D721Med (cell line): ENCODE results near the gene CD180.
A peak's percentile ranks its signal among the peaks of the same experiment; 100 is the strongest.

ENCODE experiments used
- DNase-seq: peaks from one replicate; pipeline ENCODE4 v3.0.0; 2011; ENCODE audit warnings: low spot score; ENCODE audit not compliant: insufficient read length
- FAIRE-seq: peaks from 2 replicates; lab custom pipeline; 2011; peaks lifted over from hg19 to GRCh38; lab: Jason Lieb, UNC
- TF ChIP-seq, protein P1 (sequence below): IDR thresholded peaks from 2 replicates; pipeline ENCODE4 v1.5.1; 2012; ENCODE audit warnings: mild to moderate bottlenecking, control low read depth; ENCODE audit not compliant: insufficient read depth; ENCODE audit errors: missing control alignments

CD180 gene

DNA sequence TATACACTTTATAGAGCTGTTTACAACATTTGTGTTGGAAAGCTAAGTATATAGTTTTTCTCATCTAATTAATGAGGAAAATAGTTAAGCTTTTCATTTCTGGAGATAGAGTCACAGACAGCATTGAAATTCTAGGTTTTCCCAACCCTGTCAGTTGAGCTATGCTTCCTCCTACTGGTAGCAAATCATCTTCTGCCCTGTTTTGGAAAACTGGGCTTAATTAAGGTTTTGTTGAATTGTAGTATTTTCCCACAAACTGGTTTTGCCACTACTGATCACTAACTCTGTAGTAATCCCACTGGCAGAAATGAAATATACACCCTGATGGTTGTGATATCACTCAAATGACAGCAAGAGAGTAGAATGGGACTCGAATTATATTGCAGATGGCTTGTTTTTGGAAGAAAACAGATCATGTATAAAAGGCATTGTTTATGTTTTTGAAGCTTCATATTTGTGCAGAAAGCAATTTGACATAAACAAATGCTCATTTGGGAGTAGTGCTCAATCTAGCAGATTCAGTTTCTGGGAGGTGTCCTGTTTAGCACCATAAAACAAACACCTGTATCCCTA, 46.6 kb downstream of the CD180 start:
- FAIRE-seq = no peak
- TF ChIP-seq, protein P1, sequence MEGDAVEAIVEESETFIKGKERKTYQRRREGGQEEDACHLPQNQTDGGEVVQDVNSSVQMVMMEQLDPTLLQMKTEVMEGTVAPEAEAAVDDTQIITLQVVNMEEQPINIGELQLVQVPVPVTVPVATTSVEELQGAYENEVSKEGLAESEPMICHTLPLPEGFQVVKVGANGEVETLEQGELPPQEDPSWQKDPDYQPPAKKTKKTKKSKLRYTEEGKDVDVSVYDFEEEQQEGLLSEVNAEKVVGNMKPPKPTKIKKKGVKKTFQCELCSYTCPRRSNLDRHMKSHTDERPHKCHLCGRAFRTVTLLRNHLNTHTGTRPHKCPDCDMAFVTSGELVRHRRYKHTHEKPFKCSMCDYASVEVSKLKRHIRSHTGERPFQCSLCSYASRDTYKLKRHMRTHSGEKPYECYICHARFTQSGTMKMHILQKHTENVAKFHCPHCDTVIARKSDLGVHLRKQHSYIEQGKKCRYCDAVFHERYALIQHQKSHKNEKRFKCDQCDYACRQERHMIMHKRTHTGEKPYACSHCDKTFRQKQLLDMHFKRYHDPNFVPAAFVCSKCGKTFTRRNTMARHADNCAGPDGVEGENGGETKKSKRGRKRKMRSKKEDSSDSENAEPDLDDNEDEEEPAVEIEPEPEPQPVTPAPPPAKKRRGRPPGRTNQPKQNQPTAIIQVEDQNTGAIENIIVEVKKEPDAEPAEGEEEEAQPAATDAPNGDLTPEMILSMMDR = peak; percentile 75
- DNase-seq = no peak

DNA sequence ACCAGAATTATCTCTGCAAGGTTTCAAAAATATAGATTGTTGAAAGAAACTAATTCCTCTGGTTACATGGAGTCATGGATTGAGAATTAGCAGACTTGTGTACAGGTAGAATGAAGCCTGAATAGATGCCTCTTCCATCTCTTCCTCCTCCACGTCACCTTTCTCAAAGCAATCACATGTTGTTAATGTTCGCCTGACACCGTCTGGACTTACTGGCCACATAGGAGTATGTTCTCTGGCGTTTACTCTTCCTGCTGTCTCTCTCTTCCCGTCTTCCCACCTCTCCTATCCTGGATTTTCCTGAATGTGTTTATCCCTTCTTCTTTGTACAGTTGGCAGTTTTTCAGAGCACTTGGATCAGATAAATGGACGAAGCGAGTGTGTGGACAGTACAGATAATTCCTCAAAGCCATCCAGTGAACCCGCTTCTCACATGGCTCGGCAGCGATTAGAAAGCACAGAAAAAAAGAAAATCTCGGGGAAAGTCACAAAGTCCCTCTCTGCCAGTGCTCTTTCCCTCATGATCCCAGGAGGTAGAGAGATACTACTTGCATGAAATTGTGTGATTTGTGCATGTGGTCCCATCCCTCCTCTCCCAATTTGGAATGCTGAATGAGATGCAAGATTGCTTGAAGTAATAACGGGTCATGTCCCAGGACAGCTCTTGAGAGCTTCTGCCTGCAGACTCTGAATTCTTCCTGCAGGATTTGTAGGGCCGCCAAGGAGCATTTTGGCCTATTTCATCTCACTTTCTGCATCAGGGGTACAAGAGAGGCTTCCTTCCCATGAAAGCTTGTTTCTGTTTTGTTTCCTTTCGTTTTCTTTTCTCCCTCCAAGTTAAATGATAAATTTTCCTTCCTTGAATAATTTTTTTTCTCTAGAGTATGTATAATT, 47.3 kb downstream of the CD180 start:
- FAIRE-seq (no peak), DNase-seq (no peak)
- TF ChIP-seq, protein P1 = no peak

DNA sequence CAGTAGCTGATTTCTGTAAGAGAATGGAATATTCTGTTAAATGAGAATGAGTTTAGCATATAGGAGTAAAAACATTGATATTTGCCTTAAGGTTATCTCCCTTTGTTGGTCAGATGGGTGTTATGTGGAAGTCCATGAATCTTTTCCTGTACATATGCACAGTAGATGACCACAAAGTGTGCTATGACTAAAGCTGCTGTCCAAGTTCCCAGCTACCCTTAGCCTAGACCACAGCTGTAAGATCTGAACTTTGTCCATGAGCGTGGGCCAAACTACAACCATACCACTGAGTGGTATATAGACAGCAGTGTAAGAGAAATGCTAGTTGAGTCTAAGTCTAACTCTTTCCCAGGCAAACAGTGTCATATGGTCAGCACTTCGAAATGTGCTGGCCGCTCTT, 48.8 kb downstream of the CD180 start:
- DNase-seq (no peak), FAIRE-seq (no peak)
- TF ChIP-seq, protein P1 = no peak

DNA sequence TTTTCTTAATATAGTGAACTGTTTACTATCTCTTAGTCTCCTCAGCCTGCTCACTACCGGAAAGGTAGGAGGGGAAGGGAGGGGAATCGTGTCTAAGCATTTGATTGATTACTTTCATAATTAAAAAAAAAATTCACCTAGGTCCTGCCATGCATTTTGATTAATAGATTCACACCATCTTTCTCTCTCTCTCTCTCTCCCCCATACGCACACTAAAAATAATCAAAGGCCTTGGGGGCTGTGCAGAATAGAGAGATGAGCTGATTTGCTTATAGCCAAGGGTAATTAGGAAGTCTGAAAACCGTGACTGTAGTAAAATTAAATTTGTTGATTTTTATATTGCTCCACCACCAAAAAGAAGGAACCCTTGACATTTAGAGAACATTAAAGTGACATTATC, 49.6 kb downstream of the CD180 start:
- DNase-seq (no peak), FAIRE-seq (no peak)
- TF ChIP-seq, protein P1 = no peak

DNA sequence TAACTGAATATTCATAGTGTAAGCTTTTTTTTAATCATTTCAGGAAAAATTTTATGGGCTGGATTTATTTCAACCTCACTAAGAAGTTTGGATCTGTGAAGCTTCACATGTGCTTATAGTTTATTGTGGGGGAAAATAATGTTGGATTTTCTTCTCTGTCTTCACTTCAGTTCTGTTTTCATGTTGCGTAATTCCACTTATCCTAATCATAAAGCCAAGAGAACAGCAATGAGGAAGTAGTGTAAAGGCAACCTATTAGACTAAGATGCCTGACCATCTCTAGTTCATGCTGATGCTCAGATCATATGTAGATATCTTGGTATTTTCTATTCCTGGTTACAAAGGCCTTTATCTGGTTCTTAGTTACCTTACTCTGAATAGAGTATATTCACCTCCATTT, 50.0 kb downstream of the CD180 start:
- TF ChIP-seq, protein P1 = no peak
- FAIRE-seq (no peak), DNase-seq (no peak)

DNA sequence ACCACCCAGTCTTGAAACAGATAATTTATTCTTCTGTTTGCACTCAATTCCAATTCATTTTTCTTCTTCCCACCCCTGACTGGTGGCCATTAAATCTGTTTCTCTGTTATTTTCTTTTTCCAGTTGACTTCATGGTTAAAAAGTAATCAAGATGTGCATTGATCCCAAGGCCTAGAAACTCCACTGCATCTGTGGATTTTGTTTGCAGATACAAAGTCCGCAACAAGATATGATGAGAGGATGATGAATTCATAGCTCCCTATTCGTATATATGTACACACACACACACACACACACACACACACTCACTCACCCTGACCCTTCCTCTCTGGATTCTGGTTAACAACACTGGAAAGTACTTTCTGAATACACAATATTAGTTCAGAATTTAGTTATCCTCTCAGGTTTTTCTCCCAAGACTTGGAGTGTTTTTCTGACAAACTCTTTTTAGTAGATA, 52.4 kb downstream of the CD180 start:
- TF ChIP-seq, protein P1 = no peak
- DNase-seq (no peak), FAIRE-seq (no peak)

DNA sequence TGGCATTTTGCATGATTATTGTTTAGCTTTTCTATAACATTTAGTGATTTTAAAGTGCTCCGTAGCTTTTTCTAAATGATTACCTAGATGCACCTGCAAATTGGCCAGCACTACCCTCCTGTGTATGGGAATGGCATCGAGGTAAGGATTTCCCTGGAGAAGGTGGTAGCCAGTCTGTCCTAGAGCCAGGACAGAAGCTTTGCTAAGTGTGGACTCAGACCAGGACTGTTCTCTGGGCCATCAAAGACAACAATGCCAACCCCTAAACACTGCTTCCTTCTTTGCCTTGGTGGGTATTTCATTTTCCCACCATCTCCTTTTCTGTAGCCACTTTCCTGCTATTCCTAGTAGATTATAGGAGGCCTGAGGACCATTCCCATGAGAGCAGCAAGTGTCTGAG, 53.0 kb downstream of the CD180 start:
- TF ChIP-seq, protein P1 = no peak
- no peak for FAIRE-seq

More for the DNA sequence above, 53.0 kb downstream of the CD180 start:
- DNase-seq = no peak
